GM06990 (cell line): ENCODE data around the gene CNFN.

Experiments
- DNase-seq: peaks from one replicate; pipeline ENCODE4 v3.0.0-alpha.2; 2011; ENCODE audit not compliant: insufficient read length; ENCODE audit errors: extremely low read depth
- H3K27me3 ChIP-seq: replicated peaks from 2 replicates; pipeline ENCODE4 v1.6.0; 2011; ENCODE audit warnings: low read length; ENCODE audit not compliant: control insufficient read depth, insufficient read depth
- H3K36me3 ChIP-seq: 2 replicates; pipeline ENCODE4 v1.5.1; 2011; ENCODE audit warnings: low read length; ENCODE audit not compliant: control insufficient read depth, insufficient read depth
- H3K4me3 ChIP-seq: replicated peaks from 2 replicates; pipeline ENCODE4 v1.5.1; 2011; ENCODE audit warnings: low read depth, mild to moderate bottlenecking, control low read depth, low read length
- TF ChIP-seq, protein P1 (sequence below): IDR thresholded peaks from 2 replicates; pipeline ENCODE4 v1.5.1; 2011; ENCODE audit warnings: low read length, control low read depth, mild to moderate bottlenecking, inconsistent platforms; ENCODE audit not compliant: insufficient read depth, poor library complexity, severe bottlenecking

The CNFN gene

GRCh38 chr19:42351079-42351735 is 38.9 kb downstream of the CNFN start:
- Histone ChIP-seq H3K27me3 (no peaks in the 10 kb centered on the region), H3K36me3 (no peaks in the 10 kb centered on the region; the same call in 1 of the 2 replicates), H3K4me3 (no peak overlapping the region)
- DNase-seq: no peak
- TF ChIP-seq, protein P1, sequence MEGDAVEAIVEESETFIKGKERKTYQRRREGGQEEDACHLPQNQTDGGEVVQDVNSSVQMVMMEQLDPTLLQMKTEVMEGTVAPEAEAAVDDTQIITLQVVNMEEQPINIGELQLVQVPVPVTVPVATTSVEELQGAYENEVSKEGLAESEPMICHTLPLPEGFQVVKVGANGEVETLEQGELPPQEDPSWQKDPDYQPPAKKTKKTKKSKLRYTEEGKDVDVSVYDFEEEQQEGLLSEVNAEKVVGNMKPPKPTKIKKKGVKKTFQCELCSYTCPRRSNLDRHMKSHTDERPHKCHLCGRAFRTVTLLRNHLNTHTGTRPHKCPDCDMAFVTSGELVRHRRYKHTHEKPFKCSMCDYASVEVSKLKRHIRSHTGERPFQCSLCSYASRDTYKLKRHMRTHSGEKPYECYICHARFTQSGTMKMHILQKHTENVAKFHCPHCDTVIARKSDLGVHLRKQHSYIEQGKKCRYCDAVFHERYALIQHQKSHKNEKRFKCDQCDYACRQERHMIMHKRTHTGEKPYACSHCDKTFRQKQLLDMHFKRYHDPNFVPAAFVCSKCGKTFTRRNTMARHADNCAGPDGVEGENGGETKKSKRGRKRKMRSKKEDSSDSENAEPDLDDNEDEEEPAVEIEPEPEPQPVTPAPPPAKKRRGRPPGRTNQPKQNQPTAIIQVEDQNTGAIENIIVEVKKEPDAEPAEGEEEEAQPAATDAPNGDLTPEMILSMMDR: no peak

DNA sequence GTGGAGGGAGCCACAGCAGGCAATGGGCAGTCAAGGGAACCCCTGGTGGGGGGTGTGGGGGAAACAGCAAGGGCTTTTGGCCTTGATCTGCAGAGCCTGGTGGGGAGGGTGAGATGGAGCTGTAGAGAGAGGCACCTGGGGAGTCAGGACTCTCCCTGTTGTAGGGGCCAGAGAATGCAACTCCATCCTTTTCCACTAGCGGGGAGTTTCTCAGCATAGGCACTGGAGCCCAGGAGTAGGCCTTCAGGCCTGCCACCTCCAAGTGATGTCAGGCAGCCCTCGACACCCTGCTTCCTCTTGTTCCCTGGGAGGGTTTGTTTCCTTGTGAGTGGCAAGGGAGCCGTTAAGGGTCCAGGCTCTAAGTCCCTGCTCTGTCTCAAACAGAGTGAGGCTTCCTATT is 39.7 kb downstream of the CNFN start:
- TF ChIP-seq, protein P1: no peak
- Histone ChIP-seq H3K36me3 (no peaks in the 10 kb centered on the region; the same call in 1 of the 2 replicates), H3K4me3 (no peak overlapping the region), H3K27me3 (no peaks in the 10 kb centered on the region)
- DNase-seq: no peak

DNA sequence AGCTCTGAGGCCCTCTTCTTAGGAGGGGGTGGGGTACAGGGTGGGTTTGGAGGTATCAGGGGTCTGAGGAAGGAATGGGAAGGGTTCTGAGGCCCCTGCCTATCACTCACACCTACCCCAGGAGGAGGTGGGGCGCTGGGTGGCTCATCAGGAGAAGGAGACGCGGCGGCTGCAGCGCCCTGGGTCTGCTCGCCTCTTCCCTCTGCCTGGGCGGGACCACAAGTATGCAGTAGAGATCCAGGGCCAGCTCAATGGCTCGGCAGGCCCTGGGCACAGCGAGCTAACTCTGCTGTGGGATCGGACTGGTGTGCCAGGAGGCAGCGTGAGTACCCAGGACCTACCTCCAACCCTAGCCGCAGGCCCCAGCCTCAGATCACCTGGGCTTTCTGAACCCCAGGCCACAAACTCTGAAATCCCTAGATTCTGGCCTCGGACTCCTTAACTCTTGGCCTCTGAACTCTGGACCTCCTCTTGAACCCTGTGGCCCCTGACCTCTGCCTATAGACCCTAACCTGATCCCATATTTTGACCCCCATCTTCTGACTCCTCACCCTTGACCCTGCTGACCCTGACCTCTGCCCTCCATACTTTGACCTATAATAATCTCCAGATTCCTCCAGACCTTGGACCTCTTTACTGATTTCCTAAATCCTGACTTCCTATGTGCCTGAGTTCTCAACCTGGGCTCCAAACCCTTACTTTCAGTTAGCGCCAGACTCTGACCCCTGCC is 40.6 kb downstream of the CNFN start:
- TF ChIP-seq, protein P1: no peak
- no peak for DNase-seq
- no peaks in the 10 kb centered on the region; the same call in 1 of the 2 replicates for H3K36me3 ChIP-seq

GRCh38 chr19:42348211-42348610 is 41.9 kb downstream of the CNFN start:
- DNase-seq: no peak

More for the DNA sequence above, 40.6 kb downstream of the CNFN start:
- no peaks in the 10 kb centered on the region for H3K27me3 ChIP-seq
- no peak overlapping the region for H3K4me3 ChIP-seq

DNA sequence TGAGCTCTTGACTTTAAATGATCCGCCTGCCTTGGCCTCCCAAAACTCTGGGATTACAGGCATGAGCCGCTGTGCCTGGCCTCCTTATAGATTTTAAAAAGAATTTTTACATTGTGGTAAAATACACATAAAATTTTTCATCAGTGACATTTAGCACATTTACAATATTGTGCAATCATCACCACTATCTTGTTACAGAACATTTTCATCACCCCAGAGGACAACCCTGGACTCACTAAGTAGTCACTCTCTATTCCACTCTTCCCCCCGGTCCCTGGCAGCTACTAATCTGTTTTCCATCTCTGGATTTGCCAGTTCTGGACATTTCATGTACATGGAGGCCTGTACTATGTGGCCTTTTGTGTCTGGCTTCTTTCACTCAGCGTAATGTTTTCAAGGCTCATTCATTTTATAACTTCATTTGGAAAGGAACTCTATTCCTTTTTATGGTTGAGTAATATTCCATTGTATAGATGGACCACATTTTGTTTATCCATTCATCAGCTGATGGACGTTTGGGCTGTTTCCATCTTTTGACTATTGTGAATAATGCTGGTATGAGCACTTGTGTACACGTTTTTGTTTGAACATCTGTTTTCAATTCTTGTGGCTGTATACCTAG is 44.8 kb downstream of the CNFN start:
- Histone ChIP-seq H3K36me3 (peaks cover 3% of the 10 kb centered on the region), H3K4me3 (no peak overlapping the region), H3K27me3 (no peaks in the 10 kb centered on the region)
- no peak for DNase-seq
- TF ChIP-seq, protein P1: no peak

More at GRCh38 chr19:42348211-42348610, 41.9 kb downstream of the CNFN start:
- TF ChIP-seq, protein P1: no peak
- Histone ChIP-seq H3K36me3 (no peaks in the 10 kb centered on the region; the same call in 1 of the 2 replicates), H3K4me3 (no peak overlapping the region), H3K27me3 (no peaks in the 10 kb centered on the region)
